Vagina (tissue), 2 donors: ENCODE results near the gene GSTO2. TPM values are rescaled to one million over a fixed set of nuclear protein-coding genes. Genes with fewer than 3 reads are reported as not detected.

Experiments used
- DNase-seq, 2 donors: peaks; one replicate each; pipeline ENCODE4 v3.0.0-alpha.2; 2017; ENCODE audit errors: extremely low spot score in 2 of 2
- H3K27ac ChIP-seq: fragments of 200-600 bp; sonication (generic); one replicate; pipeline ENCODE4 v1.5.1; 2019
- H3K27me3 ChIP-seq: fragments of 200-600 bp; sonication (generic); one replicate; pipeline ENCODE4 v1.5.1; 2019
- H3K36me3 ChIP-seq, 2 donors: fragments of 200-600 bp; sonication (generic); one replicate each; pipeline ENCODE4 v1.5.1; 2017 to 2019
- H3K4me1 ChIP-seq: fragments of 200-600 bp; sonication (generic); one replicate; pipeline ENCODE4 v1.5.1; 2019
- H3K4me3 ChIP-seq, 2 donors: fragments of 200-600 bp; sonication (generic); 1 replicate in 1 of 2; 2 replicates in 1 of 2; pipeline ENCODE4 v1.5.1; 2016 to 2019
- H3K9me3 ChIP-seq: fragments of 200-600 bp; sonication (generic); one replicate; pipeline ENCODE4 v1.5.1; 2019
- POLR2A ChIP-seq, 2 donors: fragments of 450-650 bp; IDR thresholded peaks; one replicate each; pipeline ENCODE4 v1.6.1; 2017; ENCODE audit warnings: antibody characterized with exemption in 2 of 2, mild to moderate bottlenecking in 2 of 2, moderate library complexity in 2 of 2
- POLR2AphosphoS5 ChIP-seq, 2 donors: sonication (generic); formaldehyde crosslinking; IDR thresholded peaks; one replicate each; pipeline ENCODE4 v1.9.0; 2017; ENCODE audit warnings: antibody characterized with exemption in 2 of 2, mild to moderate bottlenecking in 2 of 2, low read depth in 1 of 2; ENCODE audit not compliant: insufficient read depth in 1 of 2
- intact Hi-C: fragments of 100-400 bp; cut with DNase I; formaldehyde crosslinking; loops from one replicate; pipeline ENCODE4 v1.15.1; 2023
- total RNA-seq: library from RNA; depleted of rRNA; stranded (reverse); fragments of >200 nt; gene quantifications from one replicate; pipeline ENCODE4 v1.2.3, GENCODE V29; 2016
- TF ChIP-seq, protein P1 (sequence below), 3 experiments: fragments of 450-650 bp in 2 of 3; fragments of 200-600 bp in 1 of 3; sonication (generic) in 1 of 3; IDR thresholded peaks; one replicate each; pipeline ENCODE4 v1.5.1; 2017 to 2019; ENCODE audit warnings: antibody characterized with exemption in 3 of 3, mild to moderate bottlenecking in 2 of 3, moderate library complexity in 2 of 3

Gene GSTO2
- total RNA-seq, 1 donor from 2014 or later = 13.8 TPM

DNA sequence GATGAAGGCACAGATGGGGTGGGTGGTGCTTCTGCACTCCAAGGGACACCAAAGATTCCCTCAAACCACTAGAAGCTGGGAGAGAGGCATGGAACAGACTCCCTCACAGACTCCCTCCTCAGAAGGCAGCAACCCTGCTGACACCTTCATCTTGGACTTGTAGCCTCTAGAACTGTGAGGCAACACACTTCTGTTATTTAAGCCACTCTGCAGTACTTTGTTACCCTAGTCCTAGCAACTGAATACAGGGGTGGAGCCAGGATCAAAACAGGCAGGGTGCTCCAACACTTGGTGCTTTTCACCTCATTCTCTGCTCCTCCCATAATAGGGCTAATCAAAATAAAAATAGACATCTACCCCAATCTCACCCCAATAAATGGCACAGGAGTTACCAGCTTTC is 16.6 kb upstream of the GSTO2 start:
- intact Hi-C loops = no loop called here
- Histone ChIP-seq H3K27me3 (no peaks in the 10 kb centered on the region), H3K36me3 (peaks cover 0 to under 1% of the 10 kb centered on the region in 2 donors), H3K27ac (no peak overlapping the region), H3K4me1 (peaks cover 29% of the 10 kb centered on the region), H3K9me3 (no peaks in the 10 kb centered on the region), H3K4me3 (no peak overlapping the region)
- TF ChIP-seq, protein P1, sequence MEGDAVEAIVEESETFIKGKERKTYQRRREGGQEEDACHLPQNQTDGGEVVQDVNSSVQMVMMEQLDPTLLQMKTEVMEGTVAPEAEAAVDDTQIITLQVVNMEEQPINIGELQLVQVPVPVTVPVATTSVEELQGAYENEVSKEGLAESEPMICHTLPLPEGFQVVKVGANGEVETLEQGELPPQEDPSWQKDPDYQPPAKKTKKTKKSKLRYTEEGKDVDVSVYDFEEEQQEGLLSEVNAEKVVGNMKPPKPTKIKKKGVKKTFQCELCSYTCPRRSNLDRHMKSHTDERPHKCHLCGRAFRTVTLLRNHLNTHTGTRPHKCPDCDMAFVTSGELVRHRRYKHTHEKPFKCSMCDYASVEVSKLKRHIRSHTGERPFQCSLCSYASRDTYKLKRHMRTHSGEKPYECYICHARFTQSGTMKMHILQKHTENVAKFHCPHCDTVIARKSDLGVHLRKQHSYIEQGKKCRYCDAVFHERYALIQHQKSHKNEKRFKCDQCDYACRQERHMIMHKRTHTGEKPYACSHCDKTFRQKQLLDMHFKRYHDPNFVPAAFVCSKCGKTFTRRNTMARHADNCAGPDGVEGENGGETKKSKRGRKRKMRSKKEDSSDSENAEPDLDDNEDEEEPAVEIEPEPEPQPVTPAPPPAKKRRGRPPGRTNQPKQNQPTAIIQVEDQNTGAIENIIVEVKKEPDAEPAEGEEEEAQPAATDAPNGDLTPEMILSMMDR (IDR thresholded peaks at IDR 0.05) = no peak
- TF ChIP-seq POLR2A (IDR thresholded peaks at IDR 0.05) (no peak), POLR2AphosphoS5 (IDR thresholded peaks at IDR 0.05; ENCODE audit: insufficient read depth in 1 of 2, low read depth in 1 of 2) (no peak)
- DNase-seq = no peak

- peaks cover 0 to 8% of the 10 kb centered on the region in 2 donors for H3K36me3 ChIP-seq
- H3K4me1 ChIP-seq = peaks cover 36% of the 10 kb centered on the region
- no peak overlapping the region for H3K4me3 ChIP-seq
- TF ChIP-seq POLR2AphosphoS5 (IDR thresholded peaks at IDR 0.05; ENCODE audit: insufficient read depth in 1 of 2, low read depth in 1 of 2) (no peak), POLR2A (IDR thresholded peaks at IDR 0.05) (no peak)
- TF ChIP-seq, protein P1 (IDR thresholded peaks at IDR 0.05) = no peak
- no peaks in the 10 kb centered on the region for H3K27me3 ChIP-seq
- no peak for DNase-seq
- H3K27ac ChIP-seq = no peak overlapping the region
- no peaks in the 10 kb centered on the region for H3K9me3 ChIP-seq
- intact Hi-C loops = no loop called here
Observed at GRCh38 chr10:104253106-104253505, 15.9 kb upstream of the GSTO2 start.

- H3K4me3 ChIP-seq = peak overlapping the region; percentile 97 to 98
- H3K9me3 ChIP-seq = no peaks in the 10 kb centered on the region
- no peaks in the 10 kb centered on the region for H3K27me3 ChIP-seq
- intact Hi-C loops = no loop called here
- peak overlapping the region; percentile 98 for H3K27ac ChIP-seq
- peaks cover 43% of the 10 kb centered on the region for H3K4me1 ChIP-seq
- H3K36me3 ChIP-seq = peaks cover 0 to 15% of the 10 kb centered on the region in 2 donors
- TF ChIP-seq POLR2AphosphoS5 (IDR thresholded peaks at IDR 0.05; ENCODE audit: insufficient read depth in 1 of 2, low read depth in 1 of 2) = no peak
- no peak for TF ChIP-seq POLR2A (IDR thresholded peaks at IDR 0.05)
- TF ChIP-seq, protein P1 (IDR thresholded peaks at IDR 0.05) = no peak
- DNase-seq = no peak
Observed at GRCh38 chr10:104253606-104254410, 15.2 kb upstream of the GSTO2 start.

GRCh38 chr10:104254493-104255310 is 14.3 kb upstream of the GSTO2 start, which contains the start of gene GSTO1:
GSTO1 (plus strand) TSS chr10:104254892; CDS start chr10:104254929, 37 bp downstream.
- Histone ChIP-seq H3K27me3 (no peaks in the 10 kb centered on the region), H3K27ac (peak within 1 kb of the TSS; percentile 98), H3K4me3 (peak within 1 kb of the TSS; percentile 97 to 98), H3K36me3 (peaks cover 0 to 22% of the 10 kb centered on the region in 2 donors), H3K9me3 (no peaks in the 10 kb centered on the region), H3K4me1 (peaks cover 51% of the 10 kb centered on the region)
- TF ChIP-seq, protein P1 (IDR thresholded peaks at IDR 0.05) = no peak
- TF ChIP-seq POLR2AphosphoS5 (IDR thresholded peaks at IDR 0.05; ENCODE audit: insufficient read depth in 1 of 2, low read depth in 1 of 2) = peak; percentile 37 to 97
- peak in 1 of 2 donors; percentile 87 for TF ChIP-seq POLR2A (IDR thresholded peaks at IDR 0.05)
- DNase-seq = peak in 1 of 2 donors; percentile 89
- intact Hi-C loops = no loop called here
